ENCODE data around the gene RSPH6A.

- TF ChIP-seq CTCF (conservative IDR thresholded peaks at IDR 0.05 in 1 of 2, IDR thresholded peaks at IDR 0.05 in 1 of 2; ENCODE audit: extremely low read depth in 1 of 2, insufficient read depth in 1 of 2, low read depth in 1 of 2, low read length in 2 of 2) (no peak), EZH2 (IDR thresholded peaks at IDR 0.05; ENCODE audit: borderline replicate concordance, low read length) (no peak)
These were observed 10.8 kb downstream of the RSPH6A start for GRCh38 chr19:45804140-45804958.
